ENCODE results near the gene OR10H5. TPM values are rescaled to one million over a fixed set of nuclear protein-coding genes. Genes with fewer than 3 reads are reported as not detected.
"Not testable (repeated sequence)": the region's sequence is repeated elsewhere in the genome, so short reads cannot be mapped to it uniquely, and the experiment has no call there.

Gene OR10H5
- total and polyA plus RNA-seq, 11 donors: not detected

DNA sequence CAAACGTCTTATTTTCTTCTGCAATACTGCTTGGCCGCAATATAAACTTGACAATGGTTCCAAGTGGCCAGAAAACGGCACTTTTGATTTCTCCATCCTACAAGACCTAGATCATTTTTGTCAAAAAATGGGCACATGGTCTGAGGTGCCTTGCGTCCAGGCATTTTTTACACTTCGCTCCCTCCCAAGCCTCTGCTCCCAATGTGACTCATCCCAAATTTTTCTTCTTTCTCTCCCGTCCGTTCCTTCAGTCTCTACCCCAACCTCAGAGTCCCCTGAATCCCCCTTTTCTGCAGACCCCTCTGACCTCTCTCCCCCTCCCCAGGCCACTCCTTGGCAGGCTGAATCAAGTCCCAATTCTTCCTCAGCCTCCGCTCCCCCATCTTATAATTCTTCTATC, 42.3 kb downstream of the OR10H5 start:
- WGBS, 4 donors: 80 to 91% (median 84%) methylated on average over 8 of the region's 8 CpGs
- Histone ChIP-seq H3K27me3 (peaks cover 0 to 21% (median 0%) of the 10 kb centered on the region in 9 donors), H3K9me3 (no peaks in the 10 kb centered on the region), H3K4me1 (no peaks in the 10 kb centered on the region), H3K27ac (no peak overlapping the region), H3K4me3 (no peak overlapping the region), H3K36me3 (no peaks in the 10 kb centered on the region)
- intact Hi-C loops (cut with DNase I): no loop called here
- ATAC-seq: no peak
- DNase-seq: no peak
- no peak for TF ChIP-seq POLR2A (IDR thresholded peaks at IDR 0.05)
- TF ChIP-seq, protein P1, sequence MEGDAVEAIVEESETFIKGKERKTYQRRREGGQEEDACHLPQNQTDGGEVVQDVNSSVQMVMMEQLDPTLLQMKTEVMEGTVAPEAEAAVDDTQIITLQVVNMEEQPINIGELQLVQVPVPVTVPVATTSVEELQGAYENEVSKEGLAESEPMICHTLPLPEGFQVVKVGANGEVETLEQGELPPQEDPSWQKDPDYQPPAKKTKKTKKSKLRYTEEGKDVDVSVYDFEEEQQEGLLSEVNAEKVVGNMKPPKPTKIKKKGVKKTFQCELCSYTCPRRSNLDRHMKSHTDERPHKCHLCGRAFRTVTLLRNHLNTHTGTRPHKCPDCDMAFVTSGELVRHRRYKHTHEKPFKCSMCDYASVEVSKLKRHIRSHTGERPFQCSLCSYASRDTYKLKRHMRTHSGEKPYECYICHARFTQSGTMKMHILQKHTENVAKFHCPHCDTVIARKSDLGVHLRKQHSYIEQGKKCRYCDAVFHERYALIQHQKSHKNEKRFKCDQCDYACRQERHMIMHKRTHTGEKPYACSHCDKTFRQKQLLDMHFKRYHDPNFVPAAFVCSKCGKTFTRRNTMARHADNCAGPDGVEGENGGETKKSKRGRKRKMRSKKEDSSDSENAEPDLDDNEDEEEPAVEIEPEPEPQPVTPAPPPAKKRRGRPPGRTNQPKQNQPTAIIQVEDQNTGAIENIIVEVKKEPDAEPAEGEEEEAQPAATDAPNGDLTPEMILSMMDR (IDR thresholded peaks at IDR 0.05): no peak

GRCh38 chr19:15831626-15832025, 44.2 kb downstream of the OR10H5 start:
- Histone ChIP-seq H3K36me3 (no peaks in the 10 kb centered on the region), H3K4me1 (peaks cover 0 to 7% (median 5%) of the 10 kb centered on the region in 12 donors), H3K27me3 (peaks cover 0 to 21% (median 0%) of the 10 kb centered on the region in 9 donors), H3K27ac (no peak overlapping the region), H3K4me3 (no peak overlapping the region), H3K9me3 (no peaks in the 10 kb centered on the region)
- ATAC-seq: no peak
- TF ChIP-seq, protein P1 (IDR thresholded peaks at IDR 0.05): no peak
- no peak for TF ChIP-seq POLR2A (IDR thresholded peaks at IDR 0.05)
- no peak for DNase-seq
- intact Hi-C loops (cut with DNase I): no loop called here
- WGBS, 4 donors: 75 to 84% (median 81%) methylated on average over 5 of the region's 5 CpGs

GRCh38 chr19:15834232-15834631, 46.8 kb downstream of the OR10H5 start:
- peaks cover 0 to 15% (median 5%) of the 10 kb centered on the region in 12 donors for H3K4me1 ChIP-seq
- DNase-seq; H3K27me3 ChIP-seq; H3K4me3 ChIP-seq; intact Hi-C loops (cut with DNase I); H3K36me3 ChIP-seq; H3K9me3 ChIP-seq; ATAC-seq; H3K27ac ChIP-seq: not testable (repeated sequence)
- WGBS, 4 donors: 85 to 97% (median 89%) methylated on average over 3 of the region's 3 CpGs

GRCh38 chr19:15835565-15836329, 48.3 kb downstream of the OR10H5 start:
- WGBS, 4 donors: 41 to 49% (median 45%) methylated on average over 11 of the region's 11 CpGs
- DNase-seq; intact Hi-C loops (cut with DNase I); H3K9me3 ChIP-seq; H3K36me3 ChIP-seq; H3K27me3 ChIP-seq; ATAC-seq: not testable (repeated sequence)
- peak overlapping the region; percentile 87 to 100 (median 94) for H3K27ac ChIP-seq
- peaks cover 0 to 15% (median 5%) of the 10 kb centered on the region in 12 donors for H3K4me1 ChIP-seq
- H3K4me3 ChIP-seq: peak overlapping the region; percentile 53 to 99 (median 77)

DNA sequence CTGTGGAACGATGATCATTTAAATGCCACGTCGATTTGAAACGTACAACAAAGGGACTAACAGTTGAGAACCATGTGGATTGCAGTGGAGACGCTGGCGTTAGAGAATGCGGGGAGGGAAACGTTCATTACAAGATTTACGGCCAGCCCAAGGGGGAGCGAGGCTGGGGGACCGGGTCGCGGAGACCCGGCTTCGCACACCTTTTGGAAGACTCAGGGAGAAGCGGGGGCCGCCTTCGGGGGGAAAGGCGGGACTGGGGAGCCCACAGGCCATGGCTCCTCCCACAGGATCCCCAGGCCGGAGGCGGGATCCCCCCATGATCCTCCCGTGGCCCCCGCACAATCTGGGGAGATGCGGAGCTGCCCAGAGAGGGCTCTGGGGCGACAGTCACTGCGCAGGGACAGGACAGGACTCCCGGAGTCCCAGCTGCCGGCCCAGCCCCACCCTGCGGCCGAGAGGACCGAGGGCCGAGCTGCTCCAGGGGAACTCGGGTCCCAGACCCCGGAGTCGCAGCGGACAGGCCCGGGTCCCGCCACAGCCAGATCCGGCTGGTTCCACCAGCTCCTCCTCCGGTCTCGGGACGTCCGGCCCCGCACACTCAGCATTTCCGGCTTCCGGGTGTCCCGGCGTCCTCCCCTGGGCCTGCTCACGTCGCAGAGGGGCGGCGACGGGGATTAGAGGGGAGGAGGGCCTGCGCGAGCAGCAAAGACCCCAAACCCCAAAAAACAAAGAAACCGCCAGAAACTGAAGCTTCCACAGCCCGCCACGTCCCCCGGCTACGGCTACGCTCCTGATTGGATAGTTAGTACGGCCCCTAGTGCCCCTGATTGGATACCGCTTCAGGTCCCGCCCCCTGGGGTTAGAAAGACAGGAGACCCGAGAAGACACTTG, 49.1 kb downstream of the OR10H5 start:
- H3K27me3 ChIP-seq: no peaks in the 10 kb centered on the region
- 0 to 1% (median 1%) methylated on average over 44 to 65 of the region's 65 CpGs for WGBS, 4 donors
- intact Hi-C loops (cut with DNase I): no loop called here
- no peaks in the 10 kb centered on the region for H3K9me3 ChIP-seq
- peak overlapping the region; percentile 53 to 99 (median 77) for H3K4me3 ChIP-seq
- peaks cover 0 to 15% (median 5%) of the 10 kb centered on the region in 12 donors for H3K4me1 ChIP-seq
- peak; percentile 96 to 99 (median 98) for DNase-seq
- peak overlapping the region; percentile 87 to 100 (median 94) for H3K27ac ChIP-seq
- TF ChIP-seq, protein P1 (IDR thresholded peaks at IDR 0.05): no peak
- peak in 1 of 2 donors; percentile 88 for TF ChIP-seq POLR2A (IDR thresholded peaks at IDR 0.05)
- ATAC-seq: peak; percentile 99 to 100 (median 100)
- no peaks in the 10 kb centered on the region for H3K36me3 ChIP-seq
